ENCODE results near the gene GPR84.
A peak's percentile ranks its signal among the peaks of the same experiment; 100 is the strongest.

GPR84 gene

DNA sequence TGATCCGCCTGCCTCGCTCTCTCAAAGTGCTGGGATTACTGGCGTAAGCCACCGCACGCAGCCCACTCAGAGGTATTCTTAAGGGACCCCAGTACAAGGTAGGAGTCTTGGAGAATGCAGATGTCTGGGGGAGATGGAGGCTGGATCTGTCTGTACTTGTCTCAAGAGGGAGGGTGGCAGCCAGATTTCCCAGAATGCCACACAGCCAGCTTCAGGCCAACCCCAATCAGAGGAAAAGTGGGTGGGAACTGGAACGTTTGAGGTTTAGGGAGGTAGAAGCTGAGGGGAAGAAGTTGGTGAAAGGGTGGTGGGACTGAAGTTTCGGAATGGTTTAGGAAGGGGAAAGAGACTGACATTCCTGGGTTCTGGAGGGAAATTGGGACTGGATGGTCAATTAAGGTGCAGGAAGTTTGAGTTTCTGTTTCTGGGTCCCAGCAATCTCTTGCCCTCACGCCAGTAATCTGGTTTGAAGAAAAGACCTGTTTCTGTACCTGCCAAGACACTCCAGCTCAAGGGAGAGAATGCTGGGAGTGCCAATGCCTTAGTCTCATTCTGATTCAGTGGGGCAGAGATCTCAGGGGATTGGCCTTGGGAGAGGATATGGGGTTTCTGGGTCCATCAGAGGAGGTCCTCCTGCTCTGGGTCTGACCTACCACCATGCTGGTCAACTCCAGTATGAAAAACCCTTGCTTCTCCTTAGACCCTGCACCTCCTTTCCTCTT lies 28.4 kb upstream of the GPR84 start:
- DNase-seq (ENCODE audit: low read depth, low spot score) = no peak

- DNase-seq (ENCODE audit: low read depth, low spot score) = peak; percentile 36
Measured at GRCh38 chr12:54390668-54391551, 26.6 kb upstream of the GPR84 start.

DNA sequence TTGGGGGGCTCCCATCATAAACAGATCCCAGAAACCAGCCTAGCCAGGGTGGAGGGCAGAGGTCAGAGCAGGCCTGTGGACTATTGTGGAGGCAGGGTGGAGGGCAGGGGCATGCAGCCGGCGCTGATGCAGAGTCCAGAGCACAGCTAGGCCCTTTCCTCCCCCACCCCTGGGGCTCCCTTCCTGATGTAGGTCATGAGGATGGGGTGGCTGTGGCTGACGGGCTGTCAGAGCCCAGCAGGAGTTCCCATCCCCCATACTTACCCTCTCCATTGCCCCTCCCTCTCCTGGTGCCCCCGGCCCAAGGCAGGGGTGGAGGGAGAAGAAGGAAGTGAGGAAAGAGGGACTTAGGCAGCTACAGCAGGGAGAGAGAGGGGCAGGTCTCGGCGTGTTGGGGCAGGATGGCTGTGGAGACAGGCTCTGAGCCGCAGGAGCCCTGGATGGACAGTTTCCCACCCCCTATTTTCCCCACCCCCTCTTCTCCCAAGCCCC lies 25.9 kb upstream of the GPR84 start:
- no peak for DNase-seq (ENCODE audit: low read depth, low spot score)

DNA sequence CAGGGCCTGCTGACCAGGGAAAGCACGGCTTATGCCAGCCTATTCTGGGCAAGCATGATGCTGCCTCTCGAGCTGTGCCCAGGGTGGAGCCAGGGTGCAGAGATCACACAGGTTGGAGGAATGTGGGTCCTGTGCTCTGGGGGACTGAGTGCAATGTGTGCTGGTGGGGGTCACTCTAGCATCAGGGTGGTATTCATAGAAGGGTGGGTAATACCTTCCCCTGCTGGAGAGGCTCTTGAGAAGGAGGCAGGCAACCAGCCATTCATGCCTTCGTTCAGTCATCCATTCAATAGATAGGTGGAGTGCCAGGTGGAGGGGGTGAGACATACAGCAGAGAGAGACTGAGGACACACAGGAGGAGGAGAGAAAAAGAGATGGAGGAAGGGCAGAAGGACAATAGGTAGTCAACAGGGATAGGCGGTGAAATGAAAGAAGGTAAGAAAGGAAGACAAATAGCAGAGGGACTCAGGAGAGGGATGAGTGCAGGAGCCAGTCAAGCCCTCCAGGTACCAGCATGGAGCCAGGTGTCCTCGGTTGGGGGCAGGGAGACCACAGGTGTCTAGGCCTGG lies 25.4 kb upstream of the GPR84 start:
- DNase-seq (ENCODE audit: low read depth, low spot score) = no peak

DNA sequence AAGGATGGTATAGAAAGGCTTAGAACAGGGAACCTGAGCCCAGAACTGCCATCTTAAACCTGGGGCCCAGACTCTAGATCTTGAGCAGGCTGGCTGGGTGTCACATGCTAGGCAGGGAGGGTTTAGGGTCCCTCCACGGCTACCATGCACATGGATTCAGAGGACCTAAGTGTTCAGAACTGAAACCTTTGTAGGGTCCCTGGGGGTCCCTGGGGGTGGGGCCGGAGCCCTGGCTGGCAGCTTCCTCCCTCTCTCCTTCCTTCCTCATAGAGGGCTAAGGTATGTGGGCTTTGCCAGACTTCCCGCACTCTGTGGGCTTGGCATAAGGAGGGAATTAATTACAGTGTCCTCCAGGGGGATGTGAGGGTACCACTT lies 24.8 kb upstream of the GPR84 start:
- no peak for DNase-seq (ENCODE audit: low read depth, low spot score)

DNA sequence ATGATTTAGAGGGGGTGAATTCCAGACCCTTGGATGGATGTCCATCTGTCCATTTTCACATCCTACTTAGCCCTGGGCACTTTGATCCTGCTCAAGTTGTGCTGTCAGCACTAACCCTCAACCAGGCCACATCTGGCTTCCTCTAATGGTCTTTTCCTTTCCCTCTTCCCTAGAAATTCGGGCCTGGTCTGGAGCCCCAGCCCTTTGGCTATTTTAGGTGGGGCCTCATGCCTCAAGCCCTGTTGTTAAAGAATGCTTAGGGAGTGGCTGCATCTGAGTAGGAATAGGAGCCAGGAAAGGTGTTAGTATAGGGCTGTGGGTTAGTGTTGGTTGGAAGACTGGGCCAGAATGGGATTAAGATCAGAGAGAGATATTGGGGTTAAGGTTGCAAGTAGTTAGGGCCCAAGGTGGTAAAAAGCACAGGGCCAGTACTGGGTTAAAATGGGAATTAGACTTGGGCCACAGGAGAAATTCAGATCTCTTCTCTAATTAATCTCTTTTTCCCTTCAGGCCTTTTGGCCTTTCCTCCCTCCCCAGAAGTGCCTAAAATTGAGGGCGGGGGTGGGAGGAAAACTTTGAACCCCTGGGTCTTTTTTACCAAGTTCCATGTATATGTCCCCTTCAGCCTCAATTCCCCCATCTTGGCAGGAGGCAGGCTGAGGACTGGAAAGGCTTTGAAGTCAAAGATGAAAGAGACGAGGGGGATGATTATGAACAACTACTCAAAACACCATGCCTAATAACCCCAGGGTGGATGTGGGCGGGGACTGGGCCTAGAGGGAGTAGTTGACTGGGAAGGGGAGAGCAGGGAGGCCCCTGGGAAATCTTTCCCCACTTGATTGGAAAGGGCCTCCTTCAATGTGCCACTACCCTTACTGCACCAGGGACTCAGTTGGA lies 24.2 kb upstream of the GPR84 start:
- no peak for DNase-seq (ENCODE audit: low read depth, low spot score)

DNA sequence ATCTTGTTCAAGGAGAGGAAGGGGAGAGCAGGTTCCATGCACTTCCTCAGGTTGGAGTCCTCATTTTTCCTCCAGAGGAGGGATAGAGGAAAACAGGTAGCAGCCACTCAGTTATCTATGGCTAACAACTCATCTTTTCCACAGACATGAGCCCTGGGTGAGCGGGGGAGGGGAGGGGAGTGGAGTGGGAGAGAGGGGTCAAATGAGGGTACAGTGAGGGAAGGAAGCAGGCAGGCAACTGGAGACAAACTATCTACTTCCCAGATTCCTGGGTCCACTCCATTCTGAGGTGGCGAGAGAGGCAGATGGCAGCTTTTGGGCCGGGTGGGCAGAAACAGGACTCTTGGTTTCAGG lies 22.8 kb upstream of the GPR84 start:
- DNase-seq (ENCODE audit: low read depth, low spot score) = no peak

- DNase-seq (ENCODE audit: low read depth, low spot score) = no peak
Measured at GRCh38 chr12:54386403-54387113, 22.3 kb upstream of the GPR84 start.

DNA sequence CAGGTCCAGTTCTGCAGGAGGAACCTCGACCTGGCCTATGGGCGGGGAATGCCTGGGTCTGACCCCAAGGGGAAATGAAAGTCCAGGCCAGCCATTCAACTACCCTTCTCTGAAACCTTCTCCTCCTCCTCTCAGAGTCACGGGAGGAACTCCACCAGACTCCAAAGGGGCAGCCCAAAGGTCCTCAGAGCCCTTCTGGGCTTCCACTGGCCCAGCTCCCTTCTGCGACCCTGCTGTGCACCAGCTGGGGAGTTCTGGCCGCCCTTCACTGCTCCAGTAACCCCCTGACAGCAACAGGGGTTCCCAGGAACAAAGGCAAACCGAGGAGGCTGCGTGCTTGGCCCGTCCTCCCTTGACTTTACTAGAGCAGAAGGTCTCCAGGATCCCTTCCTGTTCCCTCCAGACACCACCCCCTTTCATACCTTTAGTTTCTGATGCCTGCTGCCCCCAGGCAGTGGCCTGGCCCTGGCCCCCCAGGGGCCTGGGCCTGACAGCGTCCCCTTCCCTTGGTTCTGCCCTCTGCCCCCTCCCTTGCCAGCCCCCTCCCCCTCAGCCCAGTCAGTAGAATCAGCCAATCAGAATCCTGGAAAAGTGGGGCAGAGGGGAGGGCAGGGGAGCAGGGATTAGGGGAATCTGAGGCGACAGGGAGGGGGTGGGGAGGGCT lies 21.1 kb upstream of the GPR84 start:
- no peak for DNase-seq (ENCODE audit: low read depth, low spot score)

- no peak for DNase-seq (ENCODE audit: low read depth, low spot score)
Measured at GRCh38 chr12:54384591-54385041, 20.3 kb upstream of the GPR84 start, which contains the start of gene ZNF385A. TSS of gene ZNF385A (minus strand) at chr12:54384733. CDS start at chr12:54384514, 219 bp downstream.

- no peak for DNase-seq (ENCODE audit: low read depth, low spot score)
Measured at GRCh38 chr12:54383041-54383609, 18.8 kb upstream of the GPR84 start.

DNA sequence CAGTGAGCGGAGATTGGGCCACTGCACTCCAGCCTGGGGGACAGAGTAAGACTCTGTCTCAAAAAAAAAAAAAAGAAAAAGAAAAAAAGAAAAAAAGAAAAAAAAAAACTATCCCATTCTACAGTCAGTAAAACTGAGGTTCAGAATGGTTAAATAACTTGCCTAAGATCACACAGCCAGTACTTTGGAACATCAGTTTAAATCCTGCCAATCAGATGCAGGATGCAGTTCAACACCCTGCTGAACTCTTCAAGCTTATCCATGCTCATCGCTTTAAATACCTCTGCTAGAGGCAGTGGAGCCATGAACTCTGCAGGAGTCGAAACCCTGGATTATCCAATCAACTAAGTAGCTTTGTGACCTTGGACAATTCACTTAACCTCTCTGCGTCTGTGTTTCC lies 16.9 kb upstream of the GPR84 start:
- DNase-seq (ENCODE audit: low read depth, low spot score) = no peak

DNA sequence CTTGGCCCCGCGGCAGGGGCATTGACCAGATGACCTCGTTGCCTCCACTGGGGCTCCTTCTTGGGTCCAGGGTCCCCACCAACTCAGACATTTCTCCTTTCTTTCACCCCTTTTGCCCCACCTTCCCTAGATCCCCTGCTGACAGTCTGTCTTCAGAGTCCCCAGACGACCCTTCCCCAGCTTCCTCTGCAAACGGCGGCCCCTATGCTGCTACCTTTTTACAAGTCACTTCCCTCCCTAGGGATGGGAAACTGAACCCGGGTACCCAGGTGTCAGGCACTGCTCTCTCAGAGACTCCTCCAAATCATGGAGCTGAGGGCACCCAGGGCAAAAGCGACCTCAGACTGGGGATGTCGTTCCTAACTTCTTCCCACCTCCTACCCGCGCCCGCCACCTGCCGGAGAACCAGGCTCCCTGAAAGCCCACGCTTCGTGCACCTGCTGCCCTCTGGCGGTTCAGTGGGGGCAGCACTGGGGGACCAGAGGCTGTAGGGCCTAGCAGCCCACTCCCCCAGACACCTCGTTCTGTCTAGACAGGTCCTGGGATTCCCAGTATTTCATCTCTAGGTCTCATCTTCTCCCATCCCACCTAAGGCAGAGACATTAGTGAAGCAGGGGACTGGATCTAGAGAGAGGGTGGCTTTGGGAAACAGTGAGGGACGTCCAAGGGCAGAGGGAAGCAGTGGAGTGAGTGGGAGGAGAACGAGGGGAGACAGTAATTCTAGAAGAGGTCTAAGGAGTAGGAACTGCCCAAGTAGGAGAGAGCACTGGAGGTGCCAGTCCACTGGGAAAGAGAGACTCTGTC lies 15.3 kb upstream of the GPR84 start:
- DNase-seq (ENCODE audit: low read depth, low spot score) = peak; percentile 85

GRCh38 chr12:54378796-54379397 lies 14.6 kb upstream of the GPR84 start:
- DNase-seq (ENCODE audit: low read depth, low spot score) = no peak

- DNase-seq (ENCODE audit: low read depth, low spot score) = no peak
Measured at GRCh38 chr12:54377797-54378515, 13.7 kb upstream of the GPR84 start.

DNA sequence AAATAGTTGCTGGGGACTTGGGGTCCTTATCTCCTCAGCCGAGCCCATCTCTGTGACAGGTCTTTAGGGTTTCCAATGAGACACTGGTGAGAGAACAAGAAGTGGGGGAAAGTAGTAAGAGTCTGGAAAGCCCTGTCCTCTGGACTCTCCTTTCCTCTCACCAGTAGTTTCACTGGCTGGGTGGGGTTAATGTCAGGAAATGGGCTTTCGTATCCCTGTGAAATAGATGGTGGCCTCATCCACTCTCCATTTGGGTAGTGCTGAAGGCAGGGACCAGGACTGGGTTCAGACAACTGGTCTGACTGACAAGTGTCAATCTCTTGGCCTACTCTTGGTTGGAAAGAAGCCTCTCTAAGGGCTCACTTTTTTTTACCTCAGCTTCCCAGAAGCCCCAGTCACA lies 12.7 kb upstream of the GPR84 start:
- no peak for DNase-seq (ENCODE audit: low read depth, low spot score)

GRCh38 chr12:54376596-54376995 lies 12.3 kb upstream of the GPR84 start:
- no peak for DNase-seq (ENCODE audit: low read depth, low spot score)

- DNase-seq (ENCODE audit: low read depth, low spot score) = no peak
Measured at GRCh38 chr12:54375259-54375579, 10.9 kb upstream of the GPR84 start.
